HTERT RPE-1 (cell line): ENCODE results near the gene DNAJB4.
"Not testable (repeated sequence)": the region's sequence is repeated elsewhere in the genome, so short reads cannot be mapped to it uniquely, and the experiment has no call there.

Source experiments
- in situ Hi-C: fragments of 300-500 bp; cut with MboI; formaldehyde crosslinking; loops from 4 replicates; pipeline ENCODE4 v1.14.3; 2020; ENCODE audit warnings: low sequenced_read_pairs

Gene DNAJB4

GRCh38 chr1:77990629-77991204 is 14.0 kb upstream of the DNAJB4 start:
- in situ Hi-C loops = no loop called here

DNA sequence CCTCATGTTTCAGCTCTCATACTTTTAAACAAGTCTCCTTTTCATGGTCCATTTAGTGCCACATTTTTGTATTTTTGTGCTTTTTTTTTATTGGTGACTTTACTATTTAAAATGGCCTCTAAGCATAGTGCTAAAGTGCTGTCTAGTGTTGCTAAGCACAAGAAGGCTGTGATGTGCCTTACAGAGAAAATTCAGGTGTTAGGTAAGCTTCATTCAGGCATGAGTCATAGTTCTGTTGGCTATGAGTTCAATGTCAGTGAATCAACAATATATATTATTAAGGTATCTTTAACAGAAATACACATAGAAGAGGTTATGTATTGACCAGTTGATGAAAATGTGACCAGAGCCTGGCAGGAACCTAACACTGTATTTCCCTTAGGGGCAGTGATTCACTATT is 13.1 kb upstream of the DNAJB4 start:
- in situ Hi-C loops = no loop called here

DNA sequence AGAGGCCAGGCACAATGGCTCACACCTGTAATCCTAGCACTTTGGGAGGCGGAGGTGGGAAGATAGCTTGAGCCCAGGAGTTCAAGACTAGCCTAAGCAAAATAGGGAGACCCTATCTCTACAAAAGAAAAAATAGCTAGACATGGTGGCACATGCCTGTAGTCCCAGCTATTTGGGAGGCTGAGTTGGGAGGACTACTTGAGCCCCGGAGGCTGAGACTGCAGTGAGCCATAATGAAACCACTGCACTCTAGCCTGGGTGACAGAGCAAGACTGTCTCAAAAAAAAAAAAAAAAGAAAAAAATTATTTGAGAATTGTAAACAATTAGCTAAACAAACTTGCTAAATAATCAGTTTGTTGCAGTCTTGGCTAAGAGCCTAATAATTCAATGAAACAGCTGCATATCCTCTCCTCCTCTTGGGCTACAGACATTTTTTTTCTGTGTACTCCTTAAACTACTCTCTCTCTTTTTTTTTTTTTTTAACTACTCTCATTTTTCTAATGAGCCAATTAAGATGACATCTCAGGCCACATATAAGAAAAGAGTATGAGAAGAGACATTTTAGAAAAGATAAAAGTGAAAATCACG is 10.5 kb upstream of the DNAJB4 start:
- in situ Hi-C loops = no loop called here

GRCh38 chr1:77996734-77997133 is 8.0 kb upstream of the DNAJB4 start:
- in situ Hi-C loops = no loop called here

- in situ Hi-C loops = not testable (repeated sequence)
These were observed 4.2 kb upstream of the DNAJB4 start for GRCh38 chr1:78000536-78000935.

- in situ Hi-C loops = no loop called here
These were observed 1.5 kb upstream of the DNAJB4 start for GRCh38 chr1:78003070-78003746.

GRCh38 chr1:78003882-78004718 is 639 bp upstream of the DNAJB4 start:
- in situ Hi-C loops = no loop called here

DNA sequence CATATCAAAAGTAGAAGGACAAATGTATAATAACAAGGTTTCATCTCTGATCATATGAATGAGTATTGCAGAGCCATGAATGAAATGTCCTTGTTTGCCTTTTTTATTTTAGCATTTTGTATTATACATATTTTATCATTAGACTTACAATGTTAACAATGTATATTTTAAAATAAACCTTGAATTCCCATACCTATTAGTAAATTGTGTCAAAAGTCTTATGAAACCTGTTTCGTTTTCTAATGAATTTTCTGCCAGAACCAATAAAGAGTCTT is 646 bp downstream of the DNAJB4 start:
- in situ Hi-C loops = no loop called here

DNA sequence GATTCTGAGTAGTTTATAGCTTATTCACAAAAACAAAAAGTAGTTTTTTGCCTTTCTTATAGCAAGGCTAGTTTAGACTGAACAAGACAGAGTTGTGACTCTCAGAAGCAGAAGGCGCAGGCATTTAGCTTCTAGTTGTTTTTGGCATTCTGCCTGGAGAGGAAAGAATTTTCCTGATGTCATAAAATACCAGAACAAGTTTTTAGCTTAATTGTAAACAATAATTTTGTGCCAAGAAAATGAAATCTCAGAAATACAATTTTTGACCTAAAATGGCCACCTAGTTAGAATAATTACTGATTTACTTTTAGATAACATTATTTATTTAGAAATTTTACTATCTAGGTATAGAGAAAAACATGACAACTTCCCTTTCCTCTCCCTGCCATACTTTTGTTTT is 1.0 kb downstream of the DNAJB4 start:
- in situ Hi-C loops = no loop called here

DNA sequence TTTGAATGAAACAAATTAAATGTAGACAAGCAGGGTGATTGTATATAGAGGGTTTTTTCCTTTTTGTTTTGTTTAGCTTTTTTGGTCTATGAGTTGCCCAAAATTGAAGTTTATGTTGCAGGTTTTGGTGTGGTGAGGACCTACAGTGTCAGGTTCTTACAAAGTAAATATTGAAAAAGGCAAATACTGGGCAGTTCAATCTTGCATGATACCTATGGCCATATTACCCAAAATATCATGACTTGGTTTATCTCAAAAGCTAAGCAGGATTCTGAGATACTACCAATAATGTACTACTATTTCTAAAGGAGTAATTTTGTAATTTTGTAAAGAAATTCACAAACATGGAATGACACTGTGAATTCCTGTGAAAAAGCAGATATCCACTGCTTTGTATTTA is 1.8 kb downstream of the DNAJB4 start:
- in situ Hi-C loops = no loop called here

DNA sequence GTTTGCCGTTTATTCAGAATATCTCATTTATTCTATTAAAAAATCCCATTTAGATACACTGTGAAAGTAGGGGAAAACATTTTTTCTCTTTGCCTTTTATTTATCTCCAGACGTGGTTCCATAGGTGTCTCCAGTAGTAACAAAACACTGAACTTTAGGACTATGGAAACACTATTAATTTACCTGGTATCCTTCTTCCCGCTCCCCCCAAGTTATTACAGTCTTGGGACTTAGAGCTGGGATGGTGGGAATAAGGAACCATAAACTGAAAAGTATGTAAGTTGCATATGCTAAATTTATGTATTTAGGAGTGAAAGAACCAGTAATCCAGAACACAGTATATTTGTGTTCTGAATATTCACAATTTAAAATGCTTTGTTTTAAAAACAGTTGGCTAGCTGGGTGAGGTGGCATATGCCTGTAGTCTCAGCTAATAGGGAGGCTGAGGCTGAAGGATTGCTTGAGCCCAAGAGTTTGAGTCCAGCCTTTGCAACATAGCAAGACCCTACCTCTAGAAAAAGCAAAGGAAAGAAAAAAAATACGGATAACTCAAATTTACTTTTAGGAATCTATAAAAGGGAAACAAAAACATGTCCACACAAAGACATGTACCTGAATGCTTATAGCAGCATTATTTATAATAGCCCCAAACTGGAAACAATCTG is 3.1 kb downstream of the DNAJB4 start:
- in situ Hi-C loops = no loop called here

- in situ Hi-C loops = no loop called here
These were observed 4.5 kb downstream of the DNAJB4 start for GRCh38 chr1:78009276-78009675.

DNA sequence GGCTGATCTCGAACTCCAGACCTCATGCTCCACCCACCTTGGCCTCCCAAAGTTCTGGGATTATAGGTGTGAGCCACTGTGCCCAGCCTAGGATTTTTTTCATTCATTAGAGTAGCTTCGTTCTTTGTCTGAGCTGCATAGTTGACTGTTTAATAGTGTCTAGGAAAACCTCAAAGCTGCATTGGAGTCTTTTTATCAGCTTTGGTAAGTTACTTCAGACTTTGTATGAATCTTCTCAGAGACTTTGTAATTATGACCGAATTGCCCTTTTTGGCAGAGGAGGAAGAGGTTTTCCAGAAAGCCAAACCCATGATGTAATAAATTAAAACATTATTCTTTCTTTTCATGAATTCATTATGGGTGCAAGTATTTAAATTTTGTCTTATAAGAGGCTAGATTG is 5.1 kb downstream of the DNAJB4 start:
- in situ Hi-C loops = no loop called here

DNA sequence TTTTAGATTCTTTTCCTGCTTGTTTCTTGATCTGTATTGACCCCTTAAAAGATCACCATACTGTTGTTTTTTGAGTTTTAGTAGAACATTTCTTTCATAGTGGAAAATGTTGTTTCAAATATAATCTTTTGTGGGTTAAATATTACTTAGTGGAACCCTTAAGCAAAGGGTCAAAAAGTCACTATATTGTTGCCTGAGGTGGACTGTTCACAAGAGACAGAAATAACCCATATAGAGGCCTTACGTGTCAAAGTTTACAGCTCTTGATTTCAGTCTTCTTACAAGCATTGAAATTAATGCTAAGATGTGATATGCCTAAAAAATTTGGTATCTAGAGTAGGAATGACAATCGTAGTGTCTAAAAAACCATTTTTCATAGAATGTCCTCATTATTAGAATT is 6.3 kb downstream of the DNAJB4 start:
- in situ Hi-C loops = no loop called here

DNA sequence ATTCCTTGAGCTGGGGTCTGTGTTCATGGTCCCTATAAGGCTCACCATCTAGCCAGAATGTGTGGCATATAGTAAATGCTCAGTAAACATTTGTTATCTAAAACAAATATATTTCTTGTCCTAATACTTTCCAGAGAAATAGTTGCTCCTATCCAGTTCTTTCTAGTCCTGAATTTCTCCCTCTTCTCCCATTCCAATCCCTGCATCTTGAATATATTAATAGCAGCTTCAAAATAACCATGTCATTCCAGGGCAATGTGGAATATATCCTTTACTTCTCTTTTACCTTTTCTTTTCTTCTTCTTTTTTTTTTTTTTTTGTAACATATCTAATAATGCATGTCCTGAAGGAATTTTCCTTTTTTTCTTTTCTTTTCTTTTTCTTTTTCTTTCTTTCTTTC is 10.4 kb downstream of the DNAJB4 start:
- in situ Hi-C loops = no loop called here

- in situ Hi-C loops = no loop called here
These were observed 14.3 kb downstream of the DNAJB4 start for GRCh38 chr1:78019024-78019423.

DNA sequence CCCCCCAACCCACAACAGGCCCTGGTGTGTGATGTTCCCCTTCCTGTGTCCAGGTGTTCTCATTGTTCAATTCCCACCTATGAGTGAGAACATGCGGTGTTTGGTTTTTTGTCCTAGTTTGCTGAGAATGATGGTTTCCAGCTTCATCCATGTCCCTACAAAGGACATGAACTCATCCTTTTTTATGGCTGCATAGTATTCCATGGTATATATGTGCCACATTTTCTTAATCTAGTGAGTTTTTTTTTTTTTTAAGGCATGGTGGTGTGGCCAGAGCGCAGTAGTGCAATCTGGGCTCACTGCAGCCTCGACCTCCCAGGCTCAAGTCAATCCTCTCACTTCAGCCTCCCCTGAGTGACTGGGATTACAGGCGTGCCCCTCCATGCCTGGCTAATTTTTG is 16.4 kb downstream of the DNAJB4 start:
- in situ Hi-C loops = not testable (repeated sequence)

DNA sequence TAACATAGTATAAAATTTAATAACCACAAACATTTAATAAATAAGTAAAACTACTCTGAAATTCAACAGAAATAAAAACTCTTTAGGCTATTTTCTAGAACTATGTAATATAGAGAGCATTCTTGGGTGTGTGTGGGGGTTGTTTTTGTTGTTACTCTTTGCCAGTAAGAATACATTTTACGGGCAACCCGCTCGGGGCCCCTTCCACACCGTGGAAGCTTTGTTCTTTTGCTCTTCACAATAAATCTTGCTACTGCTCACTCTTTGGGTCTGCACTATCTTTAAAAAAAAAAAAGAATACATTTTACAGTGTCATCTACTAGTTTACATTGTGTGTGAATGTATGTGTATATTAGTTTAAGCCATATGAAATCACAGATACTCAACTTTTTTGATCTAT is 25.1 kb downstream of the DNAJB4 start:
- in situ Hi-C loops = no loop called here

- in situ Hi-C loops = no loop called here
These were observed 28.5 kb downstream of the DNAJB4 start for GRCh38 chr1:78032996-78033796.

GRCh38 chr1:78033797-78034172 is 29.0 kb downstream of the DNAJB4 start:
- in situ Hi-C loops = no loop called here

- in situ Hi-C loops = no loop called here
These were observed 30.4 kb downstream of the DNAJB4 start for GRCh38 chr1:78035121-78035520.
